Activated T-cell treated with anti-CD3 and anti-CD28 coated beads, Interleukin-2, amount 50 U/mL, for 4 hours (primary cell): ENCODE data around the gene TTC24. TPM values are rescaled to one million over a fixed set of nuclear protein-coding genes. Genes with fewer than 3 reads are reported as not detected.
A peak's percentile ranks its signal among the peaks of the same experiment; 100 is the strongest.

Experiments
- ATAC-seq, 2 donors: fragments of 200-7000 bp; cut with Tn5 transposase; one replicate each; pipeline ENCODE4 v1.10.0; 2021
- DNase-seq: peaks from one replicate; pipeline ENCODE4 v3.0.0-alpha.2; 2020
- H3K27me3 Mint-ChIP-seq: one replicate; pipeline ENCODE4 v1.8.0; 2021; ENCODE audit warnings: low read depth, mixed read lengths
- H3K36me3 Mint-ChIP-seq: one replicate; pipeline ENCODE4 v1.8.0; 2022; ENCODE audit warnings: mixed read lengths; ENCODE audit not compliant: insufficient read depth
- H3K4me1 Mint-ChIP-seq: one replicate; pipeline ENCODE4 v1.8.0; 2021; ENCODE audit warnings: low read depth, mixed read lengths
- H3K4me3 Mint-ChIP-seq: one replicate; pipeline ENCODE4 v1.8.0; 2021; ENCODE audit warnings: mild to moderate bottlenecking, moderate library complexity, mixed read lengths
- H3K9me3 Mint-ChIP-seq: one replicate; pipeline ENCODE4 v1.8.0; 2021; ENCODE audit warnings: mixed read lengths
- total RNA-seq, 3 donors: library from RNA; stranded (reverse); gene quantifications; one replicate each; pipeline ENCODE4 v1.2.1, GENCODE V29; 2021

The TTC24 gene
- total RNA-seq, 3 donors from 2014 or later, result 2.9 to 10.9 (median 5.4) TPM

GRCh38 chr1:156566436-156566835 is 13.1 kb upstream of the TTC24 start:
- Mint-ChIP-seq H3K4me1 (peaks cover 3% of the 10 kb centered on the region), H3K9me3 (no peaks in the 10 kb centered on the region), H3K4me3 (no peak overlapping the region), H3K36me3 (no peaks in the 10 kb centered on the region), H3K27me3 (peaks cover 12% of the 10 kb centered on the region)
- no peak for DNase-seq
- no peak for ATAC-seq

GRCh38 chr1:156571261-156571852 is 8.2 kb upstream of the TTC24 start:
- Mint-ChIP-seq H3K27me3 (peaks cover 36% of the 10 kb centered on the region), H3K4me1 (peaks cover 16% of the 10 kb centered on the region), H3K4me3 (no peak overlapping the region), H3K9me3 (no peaks in the 10 kb centered on the region), H3K36me3 (no peaks in the 10 kb centered on the region)
- DNase-seq, result no peak
- no peak for ATAC-seq

GRCh38 chr1:156571919-156572662 is 7.4 kb upstream of the TTC24 start, which contains the start of gene IQGAP3:
IQGAP3 (minus strand) TSS chr1:156572565; CDS start chr1:156572529, 36 bp downstream.
- ATAC-seq, result peak; percentile 97 to 99

GRCh38 chr1:156572663-156573018 is 6.9 kb upstream of the TTC24 start:
- H3K4me1 Mint-ChIP-seq, result peaks cover 16% of the 10 kb centered on the region
- peaks cover 36% of the 10 kb centered on the region for H3K27me3 Mint-ChIP-seq
- DNase-seq (no peak), ATAC-seq (no peak)
- H3K9me3 Mint-ChIP-seq, result no peaks in the 10 kb centered on the region
- no peaks in the 10 kb centered on the region for H3K36me3 Mint-ChIP-seq
- peak overlapping the region; percentile 79 for H3K4me3 Mint-ChIP-seq

More at GRCh38 chr1:156571919-156572662, 7.4 kb upstream of the TTC24 start, which contains the start of gene IQGAP3:
- Mint-ChIP-seq H3K4me1 (peaks cover 16% of the 10 kb centered on the region), H3K27me3 (peaks cover 36% of the 10 kb centered on the region), H3K36me3 (no peaks in the 10 kb centered on the region), H3K4me3 (peak within 1 kb of the TSS; percentile 79), H3K9me3 (no peaks in the 10 kb centered on the region)
- peak; percentile 51 for DNase-seq

GRCh38 chr1:156574039-156574633 is 5.4 kb upstream of the TTC24 start:
- H3K9me3 Mint-ChIP-seq, result no peaks in the 10 kb centered on the region
- H3K4me1 Mint-ChIP-seq, result peaks cover 16% of the 10 kb centered on the region
- ATAC-seq (no peak), DNase-seq (no peak)
- H3K27me3 Mint-ChIP-seq, result peaks cover 36% of the 10 kb centered on the region
- no peak overlapping the region for H3K4me3 Mint-ChIP-seq
- H3K36me3 Mint-ChIP-seq, result no peaks in the 10 kb centered on the region

- Mint-ChIP-seq H3K9me3 (no peaks in the 10 kb centered on the region), H3K36me3 (no peaks in the 10 kb centered on the region), H3K4me3 (no peak overlapping the region)
These were observed 2.0 kb upstream of the TTC24 start for GRCh38 chr1:156577550-156577949.

GRCh38 chr1:156578055-156578454 is 1.5 kb upstream of the TTC24 start:
- no peak for ATAC-seq
- Mint-ChIP-seq H3K27me3 (peaks cover 7% of the 10 kb centered on the region), H3K36me3 (no peaks in the 10 kb centered on the region), H3K9me3 (no peaks in the 10 kb centered on the region), H3K4me1 (peaks cover 13% of the 10 kb centered on the region), H3K4me3 (no peak overlapping the region)
- DNase-seq, result no peak

More at GRCh38 chr1:156577550-156577949, 2.0 kb upstream of the TTC24 start:
- no peak for ATAC-seq
- Mint-ChIP-seq H3K27me3 (peaks cover 12% of the 10 kb centered on the region), H3K4me1 (peaks cover 13% of the 10 kb centered on the region)
- DNase-seq, result no peak

- Mint-ChIP-seq H3K36me3 (no peaks in the 10 kb centered on the region), H3K27me3 (no peaks in the 10 kb centered on the region), H3K4me1 (peaks cover 18% of the 10 kb centered on the region), H3K4me3 (peak overlapping the region; percentile 79), H3K9me3 (no peaks in the 10 kb centered on the region)
- peak; percentile 32 for DNase-seq
- ATAC-seq, result peak; percentile 79 to 81
These were observed 2.3 kb downstream of the TTC24 start for GRCh38 chr1:156581661-156582387.

GRCh38 chr1:156582388-156583017 is 3.0 kb downstream of the TTC24 start:
- no peaks in the 10 kb centered on the region for H3K9me3 Mint-ChIP-seq
- H3K36me3 Mint-ChIP-seq, result no peaks in the 10 kb centered on the region
- peak; percentile 31 to 39 for ATAC-seq
- no peaks in the 10 kb centered on the region for H3K27me3 Mint-ChIP-seq
- DNase-seq, result no peak
- H3K4me3 Mint-ChIP-seq, result peak overlapping the region; percentile 79
- H3K4me1 Mint-ChIP-seq, result peaks cover 18% of the 10 kb centered on the region

- Mint-ChIP-seq H3K36me3 (no peaks in the 10 kb centered on the region), H3K4me1 (peaks cover 18% of the 10 kb centered on the region), H3K27me3 (no peaks in the 10 kb centered on the region), H3K9me3 (no peaks in the 10 kb centered on the region), H3K4me3 (no peak overlapping the region)
- ATAC-seq, result peak in 1 of 2 donors; percentile 37
- peak; percentile 72 for DNase-seq
These were observed 4.5 kb downstream of the TTC24 start for GRCh38 chr1:156583821-156584622.

GRCh38 chr1:156584813-156585212 is 5.3 kb downstream of the TTC24 start:
- Mint-ChIP-seq H3K27me3 (no peaks in the 10 kb centered on the region), H3K9me3 (no peaks in the 10 kb centered on the region), H3K36me3 (no peaks in the 10 kb centered on the region), H3K4me3 (no peak overlapping the region), H3K4me1 (peaks cover 18% of the 10 kb centered on the region)
- ATAC-seq, result no peak
- DNase-seq, result no peak

- DNase-seq (no peak), ATAC-seq (no peak)
- Mint-ChIP-seq H3K4me1 (peaks cover 21% of the 10 kb centered on the region), H3K36me3 (no peaks in the 10 kb centered on the region), H3K27me3 (no peaks in the 10 kb centered on the region), H3K9me3 (no peaks in the 10 kb centered on the region), H3K4me3 (no peak overlapping the region)
These were observed 6.8 kb downstream of the TTC24 start for GRCh38 chr1:156586323-156586722.

GRCh38 chr1:156586892-156587477 is 7.5 kb downstream of the TTC24 start:
- no peaks in the 10 kb centered on the region for H3K27me3 Mint-ChIP-seq
- no peaks in the 10 kb centered on the region for H3K36me3 Mint-ChIP-seq
- no peak overlapping the region for H3K4me3 Mint-ChIP-seq
- DNase-seq (no peak), ATAC-seq (no peak)
- H3K9me3 Mint-ChIP-seq, result no peaks in the 10 kb centered on the region
- peaks cover 19% of the 10 kb centered on the region for H3K4me1 Mint-ChIP-seq
